ENCODE measurements around the gene RIPK3. TPM values are rescaled to one million over a fixed set of nuclear protein-coding genes. Genes with fewer than 3 reads are reported as not detected.
"Not testable (repeated sequence)": the region's sequence is repeated elsewhere in the genome, so short reads cannot be mapped to it uniquely, and the experiment has no call there.

The RIPK3 gene
- total RNA-seq = 10 to 100 TPM; 63.0 to 63.5 TPM
- polyA plus RNA-seq = 10 to 100 TPM in 1 of 2 donors, 1 to 10 TPM in 1; 6.2 to 16.7 TPM

GRCh38 chr14:24339284-24340151 is at the start of gene RIPK3:
TSS of gene RIPK3 (minus strand) at chr14:24339991. CDS start at chr14:24339826, 165 bp downstream.
- Histone ChIP-seq H3K4me3 (ENCODE audit: low read length in 2 of 2) (peak within 1 kb of the TSS; percentile 85 to 86), H3K36me3 (ENCODE audit: insufficient read depth, low read length) (peaks cover 18% of the 10 kb centered on the region), H3K4me1 (ENCODE audit: insufficient read depth, low read length) (peaks cover 32% of the 10 kb centered on the region), H3K9me3 (ENCODE audit: control insufficient read depth in 1 of 2, low read length in 2 of 2) (no peaks in the 10 kb centered on the region), H3K27ac (ENCODE audit: low read depth, low read length) (peak within 1 kb of the TSS; percentile 67), H3K27me3 (ENCODE audit: insufficient read depth, low read length) (peaks cover 5% of the 10 kb centered on the region)
- Mint-ChIP-seq H3K27me3 (peaks cover 7 to 13% of the 10 kb centered on the region in 2 donors), H3K27ac (peak within 1 kb of the TSS; percentile 82 to 98 (median 96)), H3K4me1 (peaks cover 17 to 50% (median 31%) of the 10 kb centered on the region in 4 donors), H3K4me3 (peak within 1 kb of the TSS; percentile 93 to 98 (median 96)), H3K9me3 (no peaks in the 10 kb centered on the region), H3K36me3 (peaks cover 32% of the 10 kb centered on the region in 2 donors)
- CTCF ChIA-PET (ENCODE audit: partially characterized antibody) = interaction anchor here (0.5 to 23.0 kb wide), 7 partner anchors 18 to 282 kb away, joined by 3 to 791 read pairs (median 4); partner anchors contain the start of genes CBLN3, CIDEB, KHNYN and LTB4R
- intact Hi-C loops (cut with micrococcal nuclease) = no loop called here
- DNase-seq = peak; percentile 65 to 80 (median 68)
- POLR2A ChIA-PET (ENCODE audit: partially characterized antibody) = interaction anchor here (0.6 to 12.5 kb wide), 20 partner anchors 9 to 226 kb away, joined by 3 to 361 read pairs (median 4); partner anchors contain the start of genes CBLN3, CHMP4A, CIDEB and DHRS1

- peaks cover 20 to 33% of the 10 kb centered on the region in 2 donors for H3K27me3 Mint-ChIP-seq
- Histone ChIP-seq H3K27ac (ENCODE audit: low read depth, low read length) (no peak overlapping the region), H3K9me3 (ENCODE audit: control insufficient read depth in 1 of 2, low read length in 2 of 2) (no peaks in the 10 kb centered on the region), H3K4me1 (ENCODE audit: insufficient read depth, low read length) (no peaks in the 10 kb centered on the region), H3K27me3 (ENCODE audit: insufficient read depth, low read length) (peaks cover 5% of the 10 kb centered on the region), H3K36me3 (ENCODE audit: insufficient read depth, low read length) (no peaks in the 10 kb centered on the region), H3K4me3 (ENCODE audit: low read length in 2 of 2) (no peak overlapping the region)
- H3K9me3 Mint-ChIP-seq = no peaks in the 10 kb centered on the region
- ChIA-PET CTCF (ENCODE audit: partially characterized antibody) (no interaction called here), POLR2A (ENCODE audit: partially characterized antibody) (no interaction called here)
- no peaks in the 10 kb centered on the region for H3K4me1 Mint-ChIP-seq
- H3K36me3 Mint-ChIP-seq = no peaks in the 10 kb centered on the region
- H3K27ac Mint-ChIP-seq = no peak overlapping the region
- no peak for DNase-seq
- intact Hi-C loops (cut with micrococcal nuclease) = no loop called here
- no peak overlapping the region for H3K4me3 Mint-ChIP-seq
Observed at GRCh38 chr14:24389226-24389848, 49.5 kb upstream of the RIPK3 start.

- peaks cover 22 to 36% of the 10 kb centered on the region in 2 donors for H3K27me3 Mint-ChIP-seq
- H3K4me1 Mint-ChIP-seq = no peaks in the 10 kb centered on the region
- ChIA-PET POLR2A (ENCODE audit: partially characterized antibody) (no interaction called here), CTCF (ENCODE audit: partially characterized antibody) (no interaction called here)
- intact Hi-C loops (cut with micrococcal nuclease) = no loop called here
- no peak overlapping the region for H3K4me3 Mint-ChIP-seq
- Histone ChIP-seq H3K27ac (ENCODE audit: low read depth, low read length) (no peak overlapping the region), H3K36me3 (ENCODE audit: insufficient read depth, low read length) (no peaks in the 10 kb centered on the region), H3K9me3 (ENCODE audit: control insufficient read depth in 1 of 2, low read length in 2 of 2) (no peaks in the 10 kb centered on the region), H3K4me1 (ENCODE audit: insufficient read depth, low read length) (no peaks in the 10 kb centered on the region), H3K27me3 (ENCODE audit: insufficient read depth, low read length) (peaks cover 5% of the 10 kb centered on the region), H3K4me3 (ENCODE audit: low read length in 2 of 2) (no peak overlapping the region)
- H3K27ac Mint-ChIP-seq = no peak overlapping the region
- H3K36me3 Mint-ChIP-seq = no peaks in the 10 kb centered on the region
- no peaks in the 10 kb centered on the region for H3K9me3 Mint-ChIP-seq
- no peak for DNase-seq
Observed at GRCh38 chr14:24388474-24389179, 48.8 kb upstream of the RIPK3 start.

GRCh38 chr14:24387579-24387978 is 47.8 kb upstream of the RIPK3 start:
- H3K27ac Mint-ChIP-seq; H3K4me3 Mint-ChIP-seq; H3K36me3 ChIP-seq (ENCODE audit: insufficient read depth, low read length); H3K36me3 Mint-ChIP-seq; H3K9me3 ChIP-seq (ENCODE audit: control insufficient read depth in 1 of 2, low read length in 2 of 2); H3K4me1 ChIP-seq (ENCODE audit: insufficient read depth, low read length); H3K27me3 ChIP-seq (ENCODE audit: insufficient read depth, low read length); DNase-seq; POLR2A ChIA-PET (ENCODE audit: partially characterized antibody); H3K4me3 ChIP-seq (ENCODE audit: low read length in 2 of 2); H3K27ac ChIP-seq (ENCODE audit: low read depth, low read length); intact Hi-C loops (cut with micrococcal nuclease); H3K9me3 Mint-ChIP-seq; H3K4me1 Mint-ChIP-seq; CTCF ChIA-PET (ENCODE audit: partially characterized antibody): not testable (repeated sequence)
- peaks cover 22 to 36% of the 10 kb centered on the region in 2 donors for H3K27me3 Mint-ChIP-seq

DNA sequence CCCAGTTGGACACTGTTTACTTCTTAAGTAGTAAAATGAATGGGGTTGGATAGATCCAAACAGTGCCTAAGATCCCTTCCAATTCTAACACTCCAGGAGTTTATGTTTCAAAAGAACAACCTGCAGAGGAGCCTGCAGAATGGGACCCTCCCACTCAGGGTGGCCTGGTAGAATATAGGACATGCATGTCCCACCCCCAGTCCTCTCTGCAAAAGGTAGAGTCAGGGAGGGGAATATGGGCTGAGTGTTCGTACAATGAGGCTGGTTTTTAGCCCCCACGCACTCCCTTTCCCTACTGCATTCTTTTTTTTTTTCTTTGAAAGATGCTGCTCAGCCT is 47.2 kb upstream of the RIPK3 start:
- Mint-ChIP-seq H3K27ac (no peak overlapping the region), H3K4me3 (no peak overlapping the region), H3K4me1 (no peaks in the 10 kb centered on the region), H3K27me3 (peaks cover 20 to 32% of the 10 kb centered on the region in 2 donors), H3K36me3 (no peaks in the 10 kb centered on the region), H3K9me3 (no peaks in the 10 kb centered on the region)
- POLR2A ChIA-PET (ENCODE audit: partially characterized antibody) = no interaction called here
- Histone ChIP-seq H3K36me3 (ENCODE audit: insufficient read depth, low read length) (no peaks in the 10 kb centered on the region), H3K4me1 (ENCODE audit: insufficient read depth, low read length) (no peaks in the 10 kb centered on the region), H3K4me3 (ENCODE audit: low read length in 2 of 2) (no peak overlapping the region), H3K27ac (ENCODE audit: low read depth, low read length) (no peak overlapping the region), H3K9me3 (ENCODE audit: control insufficient read depth in 1 of 2, low read length in 2 of 2) (no peaks in the 10 kb centered on the region), H3K27me3 (ENCODE audit: insufficient read depth, low read length) (peaks cover 5% of the 10 kb centered on the region)
- intact Hi-C loops (cut with micrococcal nuclease) = no loop called here
- no peak for DNase-seq
- CTCF ChIA-PET (ENCODE audit: partially characterized antibody) = no interaction called here

GRCh38 chr14:24385524-24385923 is 45.7 kb upstream of the RIPK3 start:
- Mint-ChIP-seq H3K36me3 (no peaks in the 10 kb centered on the region), H3K27ac (no peak overlapping the region), H3K4me1 (no peaks in the 10 kb centered on the region), H3K4me3 (no peak overlapping the region), H3K27me3 (peaks cover 14 to 23% of the 10 kb centered on the region in 2 donors), H3K9me3 (no peaks in the 10 kb centered on the region)
- no peak overlapping the region for H3K4me3 ChIP-seq (ENCODE audit: low read length in 2 of 2)
- no peaks in the 10 kb centered on the region for H3K36me3 ChIP-seq (ENCODE audit: insufficient read depth, low read length)
- ChIA-PET POLR2A (ENCODE audit: partially characterized antibody) (interaction anchor here (1.0 kb wide), 1 partner anchor 10 kb away, joined by 4 read pairs; no protein-coding TSS in a partner anchor), CTCF (ENCODE audit: partially characterized antibody) (no interaction called here)
- no peak overlapping the region for H3K27ac ChIP-seq (ENCODE audit: low read depth, low read length)
- intact Hi-C loops (cut with micrococcal nuclease) = no loop called here
- no peaks in the 10 kb centered on the region for H3K27me3 ChIP-seq (ENCODE audit: insufficient read depth, low read length)
- H3K9me3 ChIP-seq (ENCODE audit: control insufficient read depth in 1 of 2, low read length in 2 of 2) = no peaks in the 10 kb centered on the region
- H3K4me1 ChIP-seq (ENCODE audit: insufficient read depth, low read length) = no peaks in the 10 kb centered on the region
- DNase-seq = no peak

DNA sequence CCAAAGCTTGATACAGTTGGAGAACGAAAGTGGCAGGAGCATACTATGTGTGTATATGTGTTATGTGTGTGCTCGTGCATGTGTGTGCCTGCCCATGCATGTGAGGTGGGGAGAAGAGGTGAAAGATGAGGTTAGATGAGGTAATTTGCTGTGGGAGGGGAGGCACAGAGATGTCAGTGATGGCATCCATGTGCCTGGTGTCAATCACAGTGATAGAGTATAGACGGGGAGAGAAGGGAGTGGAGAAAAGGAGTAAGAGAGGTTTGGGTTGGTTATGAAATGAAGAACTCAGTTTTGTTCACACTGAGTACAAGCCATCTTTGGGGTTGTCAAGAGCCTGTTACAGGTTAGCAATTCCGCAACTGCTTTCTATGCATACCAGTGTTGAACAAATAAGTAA is 44.4 kb upstream of the RIPK3 start:
- H3K4me3 Mint-ChIP-seq = peak overlapping the region in 1 of 8 donors; percentile 11
- DNase-seq = no peak

More for the DNA sequence above, 44.4 kb upstream of the RIPK3 start:
- no peaks in the 10 kb centered on the region for H3K9me3 Mint-ChIP-seq
- peak overlapping the region in 1 of 7 donors; percentile 5 for H3K27ac Mint-ChIP-seq
- no peaks in the 10 kb centered on the region for H3K9me3 ChIP-seq (ENCODE audit: control insufficient read depth in 1 of 2, low read length in 2 of 2)
- ChIA-PET POLR2A (ENCODE audit: partially characterized antibody) (interaction anchor here (0.6 kb wide), 1 partner anchor 9 kb away, joined by 3 read pairs; no protein-coding TSS in a partner anchor), CTCF (ENCODE audit: partially characterized antibody) (no interaction called here)
- no peaks in the 10 kb centered on the region for H3K36me3 Mint-ChIP-seq
- no peak overlapping the region for H3K27ac ChIP-seq (ENCODE audit: low read depth, low read length)
- H3K27me3 Mint-ChIP-seq = peaks cover 12 to 19% of the 10 kb centered on the region in 2 donors
- H3K27me3 ChIP-seq (ENCODE audit: insufficient read depth, low read length) = no peaks in the 10 kb centered on the region
- intact Hi-C loops (cut with micrococcal nuclease) = no loop called here
- no peak overlapping the region for H3K4me3 ChIP-seq (ENCODE audit: low read length in 2 of 2)
- no peaks in the 10 kb centered on the region for H3K36me3 ChIP-seq (ENCODE audit: insufficient read depth, low read length)
- H3K4me1 Mint-ChIP-seq = no peaks in the 10 kb centered on the region
- H3K4me1 ChIP-seq (ENCODE audit: insufficient read depth, low read length) = no peaks in the 10 kb centered on the region

Measured in CD4-positive, alpha-beta memory T cell (primary cell).